Measurements from ENCODE around the gene GPLD1.

- TF ChIP-seq CTCF (IDR thresholded peaks at IDR 0.05; ENCODE audit: low read length) (no peak), EZH2 (optimal IDR thresholded peaks at IDR 0.05; ENCODE audit: low read depth, low read length) (no peak)
Measured at GRCh38 chr6:24464253-24465038, 24.9 kb downstream of the GPLD1 start.

Data from MM.1S (cell line).